ENCODE data around the gene ELF5. TPM values are rescaled to one million over a fixed set of nuclear protein-coding genes. Genes with fewer than 3 reads are reported as not detected.

ELF5 gene
- total and polyA plus RNA-seq, 2 of the 8 experiments (the other 6 are each of a cell fraction or from before 2014, with no cell fraction given), result not detected

GRCh38 chr11:34488855-34489557 is 24.6 kb downstream of the ELF5 start:
- WGBS, 2 experiments (ENCODE audit: extremely low coverage in 1 of 2, insufficient coverage in 1 of 2, insufficient read length in 1 of 2, insufficient replicate concordance in 2 of 2, low coverage in 1 of 2, low lambda C conversion rate in 2 of 2, missing lambda C conversion rate in 1 of 2), result 98% methylated on average over 12 of the region's 12 CpGs; no CpG with 5 or more reads in 1 of the 2 experiments
- H4K20me1 ChIP-seq (replicated peaks in 1 of 2; ENCODE audit: control insufficient read depth in 1 of 2, insufficient read depth in 2 of 2, low read length in 2 of 2), result no peaks in the 10 kb centered on the region
- no peaks in the 10 kb centered on the region for H3K9me3 ChIP-seq (ENCODE audit: insufficient read depth in 2 of 2, low read depth in 1 of 2, low read length in 1 of 2)
- H3K14ac ChIP-seq (ENCODE audit: insufficient read length), result no peak overlapping the region
- no peak overlapping the region for H2BK120ac ChIP-seq (replicated peaks; ENCODE audit: low read depth, low read length)
- H3K79me1 ChIP-seq (ENCODE audit: low read depth, low read length), result no peaks in the 10 kb centered on the region
- no peak overlapping the region for H2BK20ac ChIP-seq (ENCODE audit: low read length)
- H3K4me1 ChIP-seq (replicated peaks in 1 of 4; ENCODE audit: control insufficient read depth in 3 of 4, insufficient read depth in 4 of 4, low read length in 3 of 4), result no peaks in the 10 kb centered on the region
- H3K56ac ChIP-seq (replicated peaks; ENCODE audit: insufficient read length, low read depth, low read length), result no peak overlapping the region
- POLR2A ChIA-PET (ENCODE audit: partially characterized antibody), result no interaction called here
- no peak overlapping the region for H3K4me2 ChIP-seq (ENCODE audit: insufficient read depth in 1 of 2, low read depth in 2 of 2, low read length in 2 of 2)
- no peak overlapping the region for H4K91ac ChIP-seq (replicated peaks; ENCODE audit: insufficient read length, low read length)
- H3K23ac ChIP-seq (ENCODE audit: insufficient read length), result no peak overlapping the region
- H2BK12ac ChIP-seq (ENCODE audit: low read depth, low read length), result no peak overlapping the region
- H3K27ac ChIP-seq (ENCODE audit: low read depth, low read length), result no peak overlapping the region
- no peaks in the 10 kb centered on the region for H3K36me3 ChIP-seq (ENCODE audit: control insufficient read depth in 2 of 4, insufficient read depth in 4 of 4, low read length in 3 of 4)
- H2BK15ac ChIP-seq (ENCODE audit: low read length), result no peak overlapping the region
- H3K18ac ChIP-seq (ENCODE audit: extremely low read depth, low read length), result no peak overlapping the region
- H4K8ac ChIP-seq (ENCODE audit: extremely low read depth, insufficient read depth, low read length), result peak overlapping the region; percentile 20; the same call in 1 of the 2 replicates
- CTCF ChIA-PET (ENCODE audit: partially characterized antibody), result interaction anchor here (0.6 to 1.9 kb wide), 7 partner anchors 21 to 397 kb away, joined by 3 to 7 read pairs (median 3); partner anchors contain the start of gene ELF5
- no peak overlapping the region for H4K5ac ChIP-seq (ENCODE audit: insufficient read length, low read depth, low read length)
- no peaks in the 10 kb centered on the region for H3K23me2 ChIP-seq (ENCODE audit: low read depth, low read length)
- FAIRE-seq (no peak), DNase-seq (ENCODE audit: low read depth in 1 of 2, low spot score in 2 of 2) (no peak)
- H3K4me3 ChIP-seq (ENCODE audit: extremely low read depth in 1 of 4, insufficient read depth in 2 of 4, low read depth in 3 of 4, low read length in 4 of 4), result no peak overlapping the region
- H3K4ac ChIP-seq (replicated peaks; ENCODE audit: insufficient read length, low read depth, low read length), result no peak overlapping the region
- H3K9ac ChIP-seq (replicated peaks in 1 of 4; ENCODE audit: extremely low read depth in 1 of 4, low read depth in 3 of 4, low read length in 3 of 4), result no peak overlapping the region
- no peak overlapping the region for H2BK5ac ChIP-seq (ENCODE audit: low read depth, low read length)
- no peaks in the 10 kb centered on the region for H3K79me2 ChIP-seq (ENCODE audit: control insufficient read depth in 1 of 2, insufficient read depth in 2 of 2, low read length in 2 of 2)
- no peak overlapping the region for H2AK5ac ChIP-seq (ENCODE audit: low read depth, low read length)
- no peaks in the 10 kb centered on the region for H3K27me3 ChIP-seq (replicated peaks in 1 of 4; ENCODE audit: control insufficient read depth in 3 of 4, extremely low read depth in 1 of 4, insufficient read depth in 3 of 4, low read length in 3 of 4)
- no peak overlapping the region for H2AFZ ChIP-seq (ENCODE audit: low read length)
- no peak for TF ChIP-seq BACH1 (IDR thresholded peaks at IDR 0.05; ENCODE audit: low read length)
- TF ChIP-seq RNF2 (IDR thresholded peaks at IDR 0.05; ENCODE audit: borderline replicate concordance, low read depth, low read length, missing control alignments, poor library complexity, severe bottlenecking), result no peak
- TF ChIP-seq HDAC2 (IDR thresholded peaks at IDR 0.05; ENCODE audit: borderline replicate concordance in 1 of 2, low read depth in 2 of 2, low read length in 2 of 2), result no peak
- no peak for TF ChIP-seq JUN (IDR thresholded peaks at IDR 0.05; ENCODE audit: low read depth, low read length)
- TF ChIP-seq E2F6 (IDR thresholded peaks at IDR 0.05), result no peak
- TF ChIP-seq TBP (IDR thresholded peaks at IDR 0.05; ENCODE audit: low read depth, low read length), result no peak
- no peak for TF ChIP-seq SP4 (IDR thresholded peaks at IDR 0.05; ENCODE audit: low read length)
- no peak for TF ChIP-seq CTBP2 (IDR thresholded peaks at IDR 0.05; ENCODE audit: borderline replicate concordance, insufficient read depth, insufficient read length, low read length)
- no peak for TF ChIP-seq RAD21 (IDR thresholded peaks at IDR 0.05 in 1 of 2, conservative IDR thresholded peaks at IDR 0.05 in 1 of 2; ENCODE audit: low read depth in 2 of 2, low read length in 2 of 2)
- no peak for TF ChIP-seq CHD2 (IDR thresholded peaks at IDR 0.05; ENCODE audit: low read length)
- no peak for TF ChIP-seq MAX (IDR thresholded peaks at IDR 0.05)

All from H1 (cell line).